Cardiac muscle cell (in vitro differentiated cells and primary cell): ENCODE results near the gene SLC22A5. TPM values are rescaled to one million over a fixed set of nuclear protein-coding genes. Genes with fewer than 3 reads are reported as not detected.

Experiments
- DNase-seq, 2 donors: peaks; one replicate each; pipeline versions ENCODE4 v3.0.0 to v3.0.0-alpha.2; 2010 to 2017; ENCODE audit warnings: low read depth in 1 of 2, low spot score in 1 of 2
- H3K27ac ChIP-seq: fragments of 200-600 bp; sonication (generic); 2 replicates; pipeline ENCODE4 v1.5.1; 2016
- H3K27me3 ChIP-seq: fragments of 200-600 bp; sonication (generic); 2 replicates; pipeline ENCODE4 v1.6.0; 2016; ENCODE audit warnings: control low read depth
- H3K36me3 ChIP-seq: fragments of 200-600 bp; sonication (generic); 2 replicates; pipeline ENCODE4 v1.5.1; 2016; ENCODE audit warnings: control low read depth
- H3K4me1 ChIP-seq: fragments of 200-600 bp; sonication (generic); 2 replicates; pipeline ENCODE4 v1.8.1; 2017; ENCODE audit warnings: low read depth, mild to moderate bottlenecking, mixed run types
- H3K4me3 ChIP-seq: fragments of 200-600 bp; sonication (generic); 2 replicates; pipeline ENCODE4 v1.5.1; 2016; ENCODE audit warnings: mild to moderate bottlenecking
- H3K9me3 ChIP-seq: fragments of 200-600 bp; sonication (generic); 2 replicates; pipeline ENCODE4 v1.5.1; 2017; ENCODE audit warnings: low read depth, mild to moderate bottlenecking, control low read depth
- CTCF ChIP-seq: IDR thresholded peaks from 2 replicates; pipeline ENCODE4 v1.5.1; 2012; ENCODE audit warnings: low read depth, mild to moderate bottlenecking, low read length
- polyA plus RNA-seq: library from polyadenylated mRNA; unstranded; fragments of >200 nt; fragmentation: Nextera tagmentation; extraction: Ambion mirVana; gene quantifications from 2 replicates; pipeline ENCODE4 v1.2.1, GENCODE V29; 2016
- total RNA-seq: library from RNA; depleted of rRNA; stranded (reverse); fragments of >200 nt; gene quantifications from 2 replicates; pipeline ENCODE4 v1.2.3, GENCODE V29; 2016

SLC22A5 gene
- total and polyA plus RNA-seq, 2 experiments from 2014 or later: 3.0 to 6.4 TPM

GRCh38 chr5:132368186-132368585 lies 1.3 kb upstream of the SLC22A5 start:
- H3K9me3 ChIP-seq: no peaks in the 10 kb centered on the region
- H3K4me1 ChIP-seq: no peaks in the 10 kb centered on the region
- peaks cover 6% of the 10 kb centered on the region for H3K27me3 ChIP-seq
- H3K4me3 ChIP-seq: no peak overlapping the region
- H3K27ac ChIP-seq: no peak overlapping the region
- TF ChIP-seq CTCF: no peak
- DNase-seq: no peak
- no peaks in the 10 kb centered on the region for H3K36me3 ChIP-seq

- no peak for TF ChIP-seq CTCF
- DNase-seq: no peak
- no peaks in the 10 kb centered on the region for H3K9me3 ChIP-seq
- peak overlapping the region; percentile 66 for H3K27ac ChIP-seq
- H3K27me3 ChIP-seq: peaks cover 6% of the 10 kb centered on the region
- no peaks in the 10 kb centered on the region for H3K36me3 ChIP-seq
- peak overlapping the region; percentile 33 for H3K4me3 ChIP-seq
- no peaks in the 10 kb centered on the region for H3K4me1 ChIP-seq
Observed at GRCh38 chr5:132369007-132369473, 470 bp upstream of the SLC22A5 start.

GRCh38 chr5:132370181-132370970 lies 866 bp downstream of the SLC22A5 start:
- Histone ChIP-seq H3K4me1 (no peaks in the 10 kb centered on the region), H3K27me3 (peaks cover 6% of the 10 kb centered on the region)

GRCh38 chr5:132370971-132371602 lies 1.6 kb downstream of the SLC22A5 start:
- peaks cover 6% of the 10 kb centered on the region for H3K27me3 ChIP-seq
- no peaks in the 10 kb centered on the region for H3K36me3 ChIP-seq
- no peaks in the 10 kb centered on the region for H3K9me3 ChIP-seq
- no peak for DNase-seq
- H3K4me3 ChIP-seq: no peak overlapping the region
- no peak for TF ChIP-seq CTCF
- no peaks in the 10 kb centered on the region for H3K4me1 ChIP-seq
- no peak overlapping the region for H3K27ac ChIP-seq

More at GRCh38 chr5:132370181-132370970, 866 bp downstream of the SLC22A5 start:
- H3K9me3 ChIP-seq: no peaks in the 10 kb centered on the region
- DNase-seq: no peak
- no peak for TF ChIP-seq CTCF
- H3K36me3 ChIP-seq: no peaks in the 10 kb centered on the region
- peak overlapping the region; percentile 33 for H3K4me3 ChIP-seq
- H3K27ac ChIP-seq: no peak overlapping the region

- Histone ChIP-seq H3K4me3 (no peak overlapping the region), H3K4me1 (no peaks in the 10 kb centered on the region), H3K36me3 (no peaks in the 10 kb centered on the region), H3K27ac (no peak overlapping the region), H3K9me3 (no peaks in the 10 kb centered on the region), H3K27me3 (peaks cover 6% of the 10 kb centered on the region)
- no peak for TF ChIP-seq CTCF
- DNase-seq: no peak
Observed at GRCh38 chr5:132371603-132371994, 2.1 kb downstream of the SLC22A5 start.
